ENCODE data around the gene RTN1.
"Not testable (repeated sequence)": the region's sequence is repeated elsewhere in the genome, so short reads cannot be mapped to it uniquely, and the experiment has no call there.

Gene RTN1

GRCh38 chr14:59698793-59699192 lies 171.8 kb downstream of the RTN1 start:
- no peak for DNase-seq

GRCh38 chr14:59695198-59695597 lies 175.4 kb downstream of the RTN1 start:
- DNase-seq = no peak

GRCh38 chr14:59691266-59691665 lies 179.3 kb downstream of the RTN1 start:
- no peak for DNase-seq

GRCh38 chr14:59690426-59690825 lies 180.2 kb downstream of the RTN1 start:
- no peak for DNase-seq

- DNase-seq = peak; percentile 67
These were observed 182.1 kb downstream of the RTN1 start for GRCh38 chr14:59688224-59689170.

GRCh38 chr14:59687663-59688062 lies 182.9 kb downstream of the RTN1 start:
- no peak for DNase-seq

GRCh38 chr14:59679872-59680271 lies 190.7 kb downstream of the RTN1 start:
- no peak for DNase-seq

- no peak for DNase-seq
These were observed 192.2 kb downstream of the RTN1 start for GRCh38 chr14:59678352-59678751.

GRCh38 chr14:59677771-59678231 lies 192.8 kb downstream of the RTN1 start:
- no peak for DNase-seq

- DNase-seq = no peak
These were observed 195.2 kb downstream of the RTN1 start for GRCh38 chr14:59675394-59675793.

- DNase-seq = no peak
These were observed 205.8 kb downstream of the RTN1 start for GRCh38 chr14:59664741-59665140.

GRCh38 chr14:59657769-59658168 lies 212.8 kb downstream of the RTN1 start:
- DNase-seq = no peak

- no peak for DNase-seq
These were observed 214.1 kb downstream of the RTN1 start for GRCh38 chr14:59656473-59656872.

GRCh38 chr14:59654131-59654530 lies 216.4 kb downstream of the RTN1 start:
- not testable (repeated sequence) for DNase-seq

- DNase-seq = not testable (repeated sequence)
These were observed 223.7 kb downstream of the RTN1 start for GRCh38 chr14:59646832-59647231.

GRCh38 chr14:59638885-59639284 lies 231.7 kb downstream of the RTN1 start:
- no peak for DNase-seq

- DNase-seq = no peak
These were observed 236.0 kb downstream of the RTN1 start for GRCh38 chr14:59634617-59635016.

GRCh38 chr14:59633486-59633885 lies 237.1 kb downstream of the RTN1 start:
- DNase-seq = no peak

- peak; percentile 10 for DNase-seq
These were observed 238.2 kb downstream of the RTN1 start for GRCh38 chr14:59632381-59632780.

- DNase-seq = no peak
These were observed 239.3 kb downstream of the RTN1 start for GRCh38 chr14:59631237-59631636.

- no peak for DNase-seq
These were observed 240.2 kb downstream of the RTN1 start for GRCh38 chr14:59630288-59630963.

GRCh38 chr14:59629444-59630287 lies 240.9 kb downstream of the RTN1 start:
- DNase-seq = no peak

- DNase-seq = no peak
These were observed 243.5 kb downstream of the RTN1 start for GRCh38 chr14:59627011-59627520.
